Stimulated activated CD8-positive, alpha-beta memory T cell treated with anti-CD3 and anti-CD28 coated beads, Interleukin-2, amount 100 ng/mL, for 48 hours (primary cell): Measurements from ENCODE around the gene PTPRN2.
"Not testable (repeated sequence)": the region's sequence is repeated elsewhere in the genome, so short reads cannot be mapped to it uniquely, and the experiment has no call there.

ENCODE experiments used
- DNase-seq, 2 donors: peaks; one replicate each; pipeline ENCODE4 v3.0.0-alpha.2; 2020; ENCODE audit warnings: low read depth in 2 of 2

Gene PTPRN2

GRCh38 chr7:158322616-158323530, 264.8 kb downstream of the PTPRN2 start:
- no peak for DNase-seq

- DNase-seq: no peak
Measured at GRCh38 chr7:158321936-158322615, 265.5 kb downstream of the PTPRN2 start.

- no peak for DNase-seq
Measured at GRCh38 chr7:158321056-158321700, 266.4 kb downstream of the PTPRN2 start.

GRCh38 chr7:158320328-158320727, 267.3 kb downstream of the PTPRN2 start:
- no peak for DNase-seq

GRCh38 chr7:158318511-158318913, 269.1 kb downstream of the PTPRN2 start:
- no peak for DNase-seq

GRCh38 chr7:158317238-158318205, 270.1 kb downstream of the PTPRN2 start:
- DNase-seq: no peak

- DNase-seq: no peak
Measured at GRCh38 chr7:158316466-158317031, 271.1 kb downstream of the PTPRN2 start.

- DNase-seq: no peak
Measured at GRCh38 chr7:158315881-158316280, 271.7 kb downstream of the PTPRN2 start.

GRCh38 chr7:158315326-158315725, 272.3 kb downstream of the PTPRN2 start:
- DNase-seq: no peak

- DNase-seq: no peak
Measured at GRCh38 chr7:158314394-158314793, 273.2 kb downstream of the PTPRN2 start.

GRCh38 chr7:158313931-158314330, 273.7 kb downstream of the PTPRN2 start:
- no peak for DNase-seq

GRCh38 chr7:158312789-158313188, 274.8 kb downstream of the PTPRN2 start:
- DNase-seq: no peak

GRCh38 chr7:158311791-158312190, 275.8 kb downstream of the PTPRN2 start:
- DNase-seq: no peak

- no peak for DNase-seq
Measured at GRCh38 chr7:158310924-158311666, 276.5 kb downstream of the PTPRN2 start.

GRCh38 chr7:158309868-158310763, 277.5 kb downstream of the PTPRN2 start:
- DNase-seq: no peak

- no peak for DNase-seq
Measured at GRCh38 chr7:158308001-158308400, 279.6 kb downstream of the PTPRN2 start.

GRCh38 chr7:158304072-158304471, 283.6 kb downstream of the PTPRN2 start:
- not testable (repeated sequence) for DNase-seq

GRCh38 chr7:158303121-158303520, 284.5 kb downstream of the PTPRN2 start:
- no peak for DNase-seq
